ENCODE measurements around the gene ZYG11A. TPM values are rescaled to one million over a fixed set of nuclear protein-coding genes. Genes with fewer than 3 reads are reported as not detected.
A peak's percentile ranks its signal among the peaks of the same experiment; 100 is the strongest.

ZYG11A gene
- total and polyA plus RNA-seq, 12 donors = 0.06 to 0.07 (median 0.07) TPM; not detected in 9

DNA sequence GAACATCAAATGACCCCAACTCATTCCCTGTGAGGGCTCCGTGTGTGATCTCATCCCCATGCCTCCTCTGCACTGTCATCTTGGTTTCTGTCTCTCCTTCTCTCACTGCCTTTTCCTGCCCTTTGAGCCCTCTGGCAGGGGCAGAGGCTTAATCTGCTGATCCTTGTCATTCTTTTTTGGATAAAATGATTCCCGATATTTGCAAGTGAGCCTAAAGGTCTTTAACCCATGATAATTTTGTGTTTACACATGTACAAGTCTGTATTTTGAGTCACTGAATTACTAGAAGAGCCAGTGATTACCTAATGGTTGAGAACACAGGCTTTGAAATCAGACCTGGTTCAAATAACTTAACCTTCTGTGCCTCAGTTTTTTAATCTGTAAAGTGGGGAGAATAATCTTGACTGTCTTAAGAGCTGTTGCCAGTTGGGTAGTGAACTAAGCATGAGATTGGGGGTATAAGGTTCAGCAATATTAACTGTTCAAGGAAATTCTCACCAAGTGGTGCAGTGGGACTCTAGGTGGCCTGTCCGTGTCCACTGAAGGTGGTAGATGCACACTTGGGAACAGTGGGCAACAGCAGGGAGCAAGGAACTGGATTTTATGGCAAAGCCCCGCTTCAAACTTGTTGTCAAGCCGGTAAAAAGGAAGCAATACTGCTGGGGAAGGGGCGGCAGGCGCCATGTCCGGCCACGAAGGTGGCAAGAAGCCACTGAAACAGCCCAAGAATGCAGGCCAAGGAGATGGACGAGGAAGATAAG lies 77.3 kb downstream of the ZYG11A start:
- DNase-seq = no peak
- intact Hi-C loops (cut with DNase I) = loop anchor here (10.0 kb wide), 2 partner anchors 215 to 255 kb away; no protein-coding TSS in a partner anchor
- H3K36me3 ChIP-seq (replicated peaks in 1 of 2) = no peaks in the 10 kb centered on the region
- peaks cover 18 to 29% of the 10 kb centered on the region in 2 donors for H3K4me1 ChIP-seq (replicated peaks in 1 of 2)
- TF ChIP-seq POLR2A (IDR thresholded peaks at IDR 0.05) = no peak
- no peak for TF ChIP-seq CTCF (IDR thresholded peaks at IDR 0.05)
- no peak overlapping the region for H3K4me3 ChIP-seq
- H3K9me3 ChIP-seq (replicated peaks in 1 of 3) = no peaks in the 10 kb centered on the region
- 78 to 88% (median 81%) methylated on average over 10 of the region's 10 CpGs for WGBS, 4 donors
- peak overlapping the region in 3 of 5 donors; percentile 35 to 92 (median 79) for H3K27ac ChIP-seq
- H3K27me3 ChIP-seq = no peaks in the 10 kb centered on the region

GRCh38 chr1:52920791-52921291 lies 78.3 kb downstream of the ZYG11A start:
- Histone ChIP-seq H3K4me3 (peak overlapping the region; percentile 42 to 93 (median 69)), H3K27ac (peak overlapping the region; percentile 43 to 92 (median 82)), H3K27me3 (no peaks in the 10 kb centered on the region), H3K36me3 (replicated peaks in 1 of 2) (no peaks in the 10 kb centered on the region), H3K4me1 (replicated peaks in 1 of 2) (peaks cover 10 to 21% of the 10 kb centered on the region in 2 donors), H3K9me3 (replicated peaks in 1 of 3) (no peaks in the 10 kb centered on the region)
- 13 to 31% (median 17%) methylated on average over 13 to 35 of the region's 35 CpGs for WGBS, 4 donors
- TF ChIP-seq CTCF (IDR thresholded peaks at IDR 0.05) (no peak), POLR2A (IDR thresholded peaks at IDR 0.05) (peak in 1 of 2 donors; percentile 20)
- peak in 6 of 7 donors; percentile 43 to 61 (median 56) for DNase-seq
- intact Hi-C loops (cut with DNase I) = loop anchor here in 1 of 2 donors (10.0 kb wide), 1 partner anchor 254 kb away; no protein-coding TSS in a partner anchor

DNA sequence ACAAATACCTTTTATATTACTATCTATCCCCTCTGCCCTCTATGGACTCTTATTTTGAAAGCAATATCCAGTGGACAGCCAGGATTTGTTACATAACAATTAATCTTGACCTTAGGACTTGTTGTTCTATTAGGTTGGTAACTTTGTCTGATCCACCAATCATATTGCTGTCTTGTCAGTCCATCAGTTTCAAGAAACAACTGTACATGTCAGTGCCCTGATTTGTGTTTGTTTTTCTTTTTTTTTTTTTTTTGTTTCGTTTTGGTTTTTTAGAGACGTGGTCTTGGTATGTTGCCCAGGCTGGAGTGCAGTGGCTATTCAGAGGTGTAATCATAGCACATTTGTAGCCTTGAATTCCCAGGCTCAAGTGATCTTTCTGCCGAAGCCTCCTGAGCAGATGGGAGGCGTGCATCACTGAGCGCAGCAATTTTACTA lies 83.0 kb downstream of the ZYG11A start:
- DNase-seq = peak in 4 of 7 donors; percentile 42 to 71 (median 64)
- peak overlapping the region in 1 of 4 donors; percentile 73 for H3K4me3 ChIP-seq
- H3K27me3 ChIP-seq = no peaks in the 10 kb centered on the region
- peak overlapping the region in 2 of 5 donors; percentile 6 to 18 for H3K27ac ChIP-seq
- TF ChIP-seq POLR2A (IDR thresholded peaks at IDR 0.05) (peak in 1 of 2 donors; percentile 25), CTCF (IDR thresholded peaks at IDR 0.05) (no peak)
- no peaks in the 10 kb centered on the region for H3K36me3 ChIP-seq (replicated peaks in 1 of 2)
- intact Hi-C loops (cut with DNase I) = loop anchor here in 1 of 2 donors (10.0 kb wide), 1 partner anchor 249 kb away; no protein-coding TSS in a partner anchor
- H3K9me3 ChIP-seq (replicated peaks in 1 of 3) = no peaks in the 10 kb centered on the region
- WGBS, 4 donors = 28 to 37% (median 33%) methylated on average over 5 of the region's 5 CpGs
- peaks cover 0 to 20% of the 10 kb centered on the region in 2 donors for H3K4me1 ChIP-seq (replicated peaks in 1 of 2)

DNA sequence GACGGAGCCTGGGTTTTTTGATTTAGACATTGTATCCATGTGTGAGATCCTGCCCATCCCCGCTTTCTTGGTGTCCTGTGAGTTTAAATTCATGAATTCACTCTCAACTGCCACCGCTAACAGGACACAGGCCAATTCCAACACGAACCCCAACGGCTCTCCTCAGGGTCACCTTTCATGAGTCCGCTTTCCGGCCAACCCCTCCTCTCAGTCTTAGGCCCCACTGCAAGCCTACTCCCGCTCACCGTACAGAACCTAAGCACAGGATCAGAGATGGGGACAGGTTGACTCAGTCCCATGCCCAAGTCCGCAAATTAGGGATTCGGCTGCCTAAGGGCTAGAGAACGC lies 84.3 kb downstream of the ZYG11A start:
- TF ChIP-seq POLR2A (IDR thresholded peaks at IDR 0.05) = no peak
- no peak for TF ChIP-seq CTCF (IDR thresholded peaks at IDR 0.05)
- WGBS, 4 donors = 8 to 15% (median 9%) methylated on average over 9 to 12 of the region's 12 CpGs
- DNase-seq = no peak
- Histone ChIP-seq H3K27me3 (no peaks in the 10 kb centered on the region), H3K4me3 (peak overlapping the region in 2 of 4 donors; percentile 73 to 75), H3K9me3 (replicated peaks in 1 of 3) (no peaks in the 10 kb centered on the region), H3K4me1 (replicated peaks in 1 of 2) (peaks cover 0 to 17% of the 10 kb centered on the region in 2 donors), H3K36me3 (replicated peaks in 1 of 2) (no peaks in the 10 kb centered on the region), H3K27ac (peak overlapping the region in 4 of 5 donors; percentile 62 to 87 (median 82))
- intact Hi-C loops (cut with DNase I) = loop anchor here in 1 of 2 donors (10.0 kb wide), 1 partner anchor 248 kb away; no protein-coding TSS in a partner anchor
